HEK293T (cell line): ENCODE data around the gene C1S.

Experiments
- BHLHE40 ChIP-seq: fragments of 450-650 bp; IDR thresholded peaks from 2 replicates; pipeline ENCODE4 v1.6.1; 2016; ENCODE audit warnings: mild to moderate bottlenecking, moderate library complexity, borderline replicate concordance
- ELF4 ChIP-seq: fragments of 450-650 bp; IDR thresholded peaks from 2 replicates; pipeline ENCODE4 v1.6.1; 2017; ENCODE audit warnings: antibody characterized with exemption
- FOXA1 ChIP-seq: fragments of 450-650 bp; IDR thresholded peaks from 2 replicates; pipeline ENCODE4 v1.6.1; 2016; ENCODE audit warnings: mild to moderate bottlenecking
- FOXK2 ChIP-seq: fragments of 450-650 bp; IDR thresholded peaks from 2 replicates; pipeline ENCODE4 v1.6.1; 2016; ENCODE audit warnings: mild to moderate bottlenecking
- FOXM1 ChIP-seq: fragments of 450-650 bp; IDR thresholded peaks from 2 replicates; pipeline ENCODE4 v1.6.1; 2017; ENCODE audit warnings: mild to moderate bottlenecking, borderline replicate concordance
- HDGF ChIP-seq: fragments of 450-650 bp; IDR thresholded peaks from 2 replicates; pipeline ENCODE4 v1.6.1; 2017; ENCODE audit warnings: antibody characterized with exemption, borderline replicate concordance
- LEF1 ChIP-seq: fragments of 450-650 bp; IDR thresholded peaks from 2 replicates; pipeline ENCODE4 v1.6.1; 2017; ENCODE audit warnings: mild to moderate bottlenecking, borderline replicate concordance
- NFRKB ChIP-seq: fragments of 450-650 bp; IDR thresholded peaks from 2 replicates; pipeline ENCODE4 v1.6.1; 2016; ENCODE audit warnings: mild to moderate bottlenecking, moderate library complexity
- SUZ12 ChIP-seq: fragments of 450-650 bp; IDR thresholded peaks from 2 replicates; pipeline ENCODE4 v1.6.1; 2016; ENCODE audit warnings: mild to moderate bottlenecking
- TARDBP ChIP-seq: fragments of 450-650 bp; IDR thresholded peaks from 2 replicates; pipeline ENCODE4 v1.6.1; 2016
- ZNF384 ChIP-seq: fragments of 450-650 bp; IDR thresholded peaks from 2 replicates; pipeline ENCODE4 v1.6.1; 2016
- TF ChIP-seq, protein P1 (sequence below): fragments of 450-650 bp; IDR thresholded peaks from 2 replicates; pipeline ENCODE4 v1.6.1; 2016

DNA sequence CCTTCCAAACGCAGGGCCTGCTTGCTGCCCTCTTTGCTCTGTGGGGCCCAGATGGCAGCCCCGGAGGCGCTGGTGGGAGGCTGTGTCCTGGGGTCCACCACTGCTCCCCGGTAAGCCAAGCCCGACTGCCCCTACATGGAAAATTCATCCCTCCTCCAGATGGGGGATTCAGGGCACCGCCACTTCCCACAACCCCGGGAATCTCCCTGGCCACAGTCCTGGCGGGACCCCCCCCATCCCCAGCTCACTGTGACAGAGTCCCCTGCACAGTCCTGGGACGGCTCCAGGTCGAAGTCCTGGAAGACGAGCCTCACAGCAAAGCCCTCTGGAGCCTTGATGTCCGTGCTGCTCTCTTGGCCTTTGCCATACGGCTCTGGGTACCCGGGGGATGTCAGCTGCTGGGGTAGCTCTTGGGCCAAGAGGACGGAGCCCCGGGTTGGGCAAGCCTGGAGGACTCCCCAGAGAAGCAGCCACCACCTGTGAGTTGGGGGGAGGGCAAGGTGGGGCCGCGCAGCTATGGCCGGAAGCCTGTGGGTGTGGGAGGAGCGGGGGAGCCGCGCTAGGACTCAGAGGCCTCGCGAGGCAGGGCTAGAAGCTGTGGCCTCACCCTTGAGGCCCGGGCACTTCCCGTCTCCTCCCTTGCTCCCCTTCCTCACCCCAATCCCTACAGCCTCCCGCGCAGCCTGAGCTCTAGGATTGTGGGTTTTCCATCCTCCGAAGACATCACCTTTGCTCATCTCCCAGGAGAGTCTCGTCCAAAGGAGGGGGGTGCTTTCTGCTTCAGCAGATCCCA, 47.7 kb downstream of the C1S start:
- TF ChIP-seq TARDBP (no peak), NFRKB (no peak), FOXA1 (no peak), BHLHE40 (no peak), ZNF384 (no peak), FOXM1 (no peak), SUZ12 (no peak), ELF4 (no peak), HDGF (no peak), LEF1 (no peak), FOXK2 (no peak)
- TF ChIP-seq, protein P1, sequence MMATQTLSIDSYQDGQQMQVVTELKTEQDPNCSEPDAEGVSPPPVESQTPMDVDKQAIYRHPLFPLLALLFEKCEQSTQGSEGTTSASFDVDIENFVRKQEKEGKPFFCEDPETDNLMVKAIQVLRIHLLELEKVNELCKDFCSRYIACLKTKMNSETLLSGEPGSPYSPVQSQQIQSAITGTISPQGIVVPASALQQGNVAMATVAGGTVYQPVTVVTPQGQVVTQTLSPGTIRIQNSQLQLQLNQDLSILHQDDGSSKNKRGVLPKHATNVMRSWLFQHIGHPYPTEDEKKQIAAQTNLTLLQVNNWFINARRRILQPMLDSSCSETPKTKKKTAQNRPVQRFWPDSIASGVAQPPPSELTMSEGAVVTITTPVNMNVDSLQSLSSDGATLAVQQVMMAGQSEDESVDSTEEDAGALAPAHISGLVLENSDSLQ: no peak
